Lung (tissue), 12 donors: ENCODE data around the gene NSUN6. TPM values are rescaled to one million over a fixed set of nuclear protein-coding genes. Genes with fewer than 3 reads are reported as not detected.

ENCODE experiments used
- ATAC-seq: fragments of 200-7000 bp; cut with Tn5 transposase; one replicate; pipeline ENCODE4 v1.9.1; 2020; ENCODE audit warnings: moderate number of reproducible peaks; ENCODE audit not compliant: insufficient read depth, low FRiP score
- DNase-seq, 3 donors: peaks; one replicate each; pipeline ENCODE4 v3.0.0-alpha.2; 2013 to 2017
- H3K27ac ChIP-seq, 2 donors: one replicate each; pipeline ENCODE4 v1.5.1; 2013; ENCODE audit warnings: mild to moderate bottlenecking in 2 of 2, moderate library complexity in 2 of 2, control low read depth in 1 of 2, inconsistent platforms in 1 of 2, low read depth in 1 of 2, low read length in 1 of 2
- H3K27me3 ChIP-seq, 3 donors: one replicate each; pipeline ENCODE4 v1.5.1; 2013; ENCODE audit warnings: low read length in 2 of 3; ENCODE audit not compliant: control insufficient read depth in 3 of 3, insufficient read depth in 3 of 3
- H3K36me3 ChIP-seq, 4 donors: one replicate each; pipeline ENCODE4 v1.5.1; 2013; ENCODE audit warnings: low read length in 4 of 4, mild to moderate bottlenecking in 1 of 4, moderate library complexity in 1 of 4; ENCODE audit not compliant: control insufficient read depth in 4 of 4, insufficient read depth in 4 of 4
- H3K4me1 ChIP-seq, 5 donors: one replicate each; pipeline ENCODE4 v1.5.1; 2013; ENCODE audit warnings: low read length in 5 of 5, mild to moderate bottlenecking in 2 of 5, moderate library complexity in 1 of 5; ENCODE audit not compliant: control insufficient read depth in 5 of 5, insufficient read depth in 5 of 5
- H3K4me3 ChIP-seq: one replicate; pipeline ENCODE4 v1.5.1; 2013; ENCODE audit warnings: mild to moderate bottlenecking, control low read depth, moderate library complexity
- H3K9ac ChIP-seq, 2 donors: one replicate each; pipeline ENCODE4 v1.5.1; 2013; ENCODE audit warnings: low read length in 2 of 2, control low read depth in 1 of 2; ENCODE audit not compliant: insufficient read depth in 1 of 2
- H3K9me3 ChIP-seq, 4 donors: one replicate each; pipeline ENCODE4 v1.5.1; 2013; ENCODE audit warnings: low read length in 3 of 4, mild to moderate bottlenecking in 1 of 4, moderate library complexity in 1 of 4; ENCODE audit not compliant: control insufficient read depth in 4 of 4, insufficient read depth in 3 of 4
- WGBS, 2 donors: extraction: QIAGEN DNeasy Blood & Tissue Kit; methylation state at CpG; one replicate each; pipeline ENCODE4 v1.1.7; 2013; 5-methylcytosine and 5-hydroxymethylcytosine counted together
- polyA plus RNA-seq, 2 donors: library from polyadenylated mRNA; stranded (reverse); fragments of 200-250 nt; gene quantifications; one replicate each; pipeline ENCODE4 v1.2.1, GENCODE V29; 2013
- total RNA-seq, 2 donors: library from RNA; depleted of rRNA in 1 of 2; stranded (reverse); fragments of >200 nt in 1 of 2; gene quantifications; one replicate each; pipeline ENCODE4 v1.2.1, GENCODE V29; 2014 to 2021
- TF ChIP-seq, protein P1 (sequence below): IDR thresholded peaks from 2 replicates; pipeline ENCODE4 v1.5.1; 2012; ENCODE audit warnings: mild to moderate bottlenecking; ENCODE audit errors: control extremely low read depth, extremely low read depth
- donor health status: control.
- donor health status: control.
- donor health status: Bipolar disorder and iron deficiency.
- donor health status: healthy.
- donor health status: DM: yes; HTN: yes; CAD: no.

NSUN6 gene
- total and polyA plus RNA-seq, 4 donors: 4.0 to 30.5 (median 6.5) TPM

GRCh38 chr10:18619016-18619415 lies 32.4 kb downstream of the NSUN6 start:
- Histone ChIP-seq H3K27me3 (no peaks in the 10 kb centered on the region), H3K9ac (no peak overlapping the region), H3K4me1 (no peaks in the 10 kb centered on the region), H3K9me3 (no peaks in the 10 kb centered on the region), H3K27ac (no peak overlapping the region), H3K4me3 (no peak overlapping the region), H3K36me3 (peaks cover 0 to 8% (median 3%) of the 10 kb centered on the region in 4 donors)
- 57 to 85% methylated on average over 3 of the region's 3 CpGs for WGBS, 2 donors
- peak; percentile 29 to 77 (median 47) for DNase-seq
- ATAC-seq: peak; percentile 28
- TF ChIP-seq, protein P1, sequence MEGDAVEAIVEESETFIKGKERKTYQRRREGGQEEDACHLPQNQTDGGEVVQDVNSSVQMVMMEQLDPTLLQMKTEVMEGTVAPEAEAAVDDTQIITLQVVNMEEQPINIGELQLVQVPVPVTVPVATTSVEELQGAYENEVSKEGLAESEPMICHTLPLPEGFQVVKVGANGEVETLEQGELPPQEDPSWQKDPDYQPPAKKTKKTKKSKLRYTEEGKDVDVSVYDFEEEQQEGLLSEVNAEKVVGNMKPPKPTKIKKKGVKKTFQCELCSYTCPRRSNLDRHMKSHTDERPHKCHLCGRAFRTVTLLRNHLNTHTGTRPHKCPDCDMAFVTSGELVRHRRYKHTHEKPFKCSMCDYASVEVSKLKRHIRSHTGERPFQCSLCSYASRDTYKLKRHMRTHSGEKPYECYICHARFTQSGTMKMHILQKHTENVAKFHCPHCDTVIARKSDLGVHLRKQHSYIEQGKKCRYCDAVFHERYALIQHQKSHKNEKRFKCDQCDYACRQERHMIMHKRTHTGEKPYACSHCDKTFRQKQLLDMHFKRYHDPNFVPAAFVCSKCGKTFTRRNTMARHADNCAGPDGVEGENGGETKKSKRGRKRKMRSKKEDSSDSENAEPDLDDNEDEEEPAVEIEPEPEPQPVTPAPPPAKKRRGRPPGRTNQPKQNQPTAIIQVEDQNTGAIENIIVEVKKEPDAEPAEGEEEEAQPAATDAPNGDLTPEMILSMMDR: no peak

DNA sequence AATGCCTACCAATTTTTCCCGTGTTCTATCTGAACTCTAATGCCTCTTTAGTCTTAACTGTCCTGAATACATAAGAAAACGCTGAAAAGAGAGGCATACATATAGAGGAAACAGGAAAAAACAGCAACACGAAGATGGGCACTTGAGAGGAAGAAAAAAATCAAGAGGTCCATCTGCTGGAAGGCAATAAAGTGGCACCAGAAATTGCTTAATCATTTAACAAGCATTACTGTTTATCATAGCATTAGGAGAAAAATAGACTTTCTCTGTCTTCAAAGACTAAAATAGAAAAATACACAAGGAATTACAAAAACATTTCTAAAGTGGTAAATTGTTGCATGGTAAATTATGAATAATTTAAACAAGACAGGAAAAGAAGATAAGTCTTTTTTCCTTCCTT lies 35.0 kb downstream of the NSUN6 start:
- TF ChIP-seq, protein P1: no peak
- Histone ChIP-seq H3K27ac (no peak overlapping the region), H3K4me3 (no peak overlapping the region), H3K27me3 (no peaks in the 10 kb centered on the region), H3K4me1 (no peaks in the 10 kb centered on the region), H3K9ac (no peak overlapping the region), H3K9me3 (no peaks in the 10 kb centered on the region), H3K36me3 (peaks cover 0 to 11% (median 2%) of the 10 kb centered on the region in 4 donors)
- WGBS, 2 donors: 50 to 58% methylated on average over 3 of the region's 3 CpGs
- DNase-seq: no peak
- ATAC-seq: no peak

DNA sequence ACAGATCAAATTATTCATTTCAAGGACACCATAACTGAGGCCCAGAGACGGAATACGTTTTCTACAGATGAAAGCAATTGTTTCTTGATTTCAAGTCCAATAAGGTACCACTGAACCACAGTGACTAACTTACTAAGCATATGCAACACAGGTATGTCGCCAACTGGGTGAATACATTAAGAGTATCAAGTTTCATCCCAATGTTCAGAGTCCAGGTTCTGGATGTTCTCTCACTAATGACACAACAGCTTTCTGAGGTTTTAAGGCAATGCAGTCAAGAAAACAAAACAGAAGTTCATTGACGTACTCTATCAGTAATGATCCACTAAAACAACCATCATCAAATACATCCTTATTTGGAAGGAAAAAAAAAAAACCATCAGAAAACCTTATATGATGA lies 35.8 kb downstream of the NSUN6 start:
- no peak overlapping the region for H3K27ac ChIP-seq
- H3K4me3 ChIP-seq: no peak overlapping the region
- H3K9me3 ChIP-seq: no peaks in the 10 kb centered on the region
- 96 to 98% methylated on average over 4 of the region's 4 CpGs for WGBS, 2 donors
- no peaks in the 10 kb centered on the region for H3K4me1 ChIP-seq
- H3K36me3 ChIP-seq: peaks cover 0 to 11% (median 2%) of the 10 kb centered on the region in 4 donors
- TF ChIP-seq, protein P1: no peak
- no peak for DNase-seq
- no peak for ATAC-seq
- no peak overlapping the region for H3K9ac ChIP-seq
- no peaks in the 10 kb centered on the region for H3K27me3 ChIP-seq

DNA sequence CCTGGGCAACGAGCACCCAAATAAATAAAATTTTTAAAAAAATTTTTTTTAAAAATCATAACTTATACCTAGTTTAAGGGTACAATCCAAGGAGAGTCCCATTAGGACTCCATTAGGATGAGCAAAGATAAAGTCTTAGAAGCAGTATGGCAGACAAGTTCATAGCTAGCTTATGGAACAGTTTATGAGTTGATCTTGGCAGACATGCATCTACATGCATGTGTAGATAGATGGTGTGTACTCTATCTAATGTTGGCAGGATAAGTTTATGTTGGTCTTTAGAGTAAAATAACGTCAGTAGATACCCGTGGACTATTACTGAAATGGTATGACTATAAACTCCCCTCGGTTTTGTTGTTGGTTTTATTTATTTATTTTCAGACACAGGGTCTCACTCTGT lies 40.2 kb downstream of the NSUN6 start:
- Histone ChIP-seq H3K27me3 (no peaks in the 10 kb centered on the region), H3K27ac (no peak overlapping the region), H3K9ac (no peak overlapping the region), H3K36me3 (peaks cover 0 to 11% (median 2%) of the 10 kb centered on the region in 4 donors), H3K9me3 (no peaks in the 10 kb centered on the region), H3K4me1 (no peaks in the 10 kb centered on the region), H3K4me3 (no peak overlapping the region)
- DNase-seq (no peak), ATAC-seq (no peak)
- WGBS, 2 donors: 97% methylated on average over 4 of the region's 4 CpGs
- TF ChIP-seq, protein P1: no peak
